Measurements from ENCODE around the gene AFF1.

The AFF1 gene

GRCh38 chr4:86895692-86896488, 38.9 kb upstream of the AFF1 start:
- no peak overlapping the region for H3K4me3 ChIP-seq (ENCODE audit: low read length)
- no peak for DNase-seq (ENCODE audit: low read depth)
- TF ChIP-seq CTCF (conservative IDR thresholded peaks at IDR 0.05; ENCODE audit: low read depth, low read length) = peak; percentile 70

GRCh38 chr4:86896596-86896995, 38.2 kb upstream of the AFF1 start:
- no peak for DNase-seq (ENCODE audit: low read depth)
- TF ChIP-seq CTCF (conservative IDR thresholded peaks at IDR 0.05; ENCODE audit: low read depth, low read length) = no peak
- no peak overlapping the region for H3K4me3 ChIP-seq (ENCODE audit: low read length)

GRCh38 chr4:86898562-86898961, 36.2 kb upstream of the AFF1 start:
- peak; percentile 27 for TF ChIP-seq CTCF (conservative IDR thresholded peaks at IDR 0.05; ENCODE audit: low read depth, low read length)
- no peak overlapping the region for H3K4me3 ChIP-seq (ENCODE audit: low read length)
- no peak for DNase-seq (ENCODE audit: low read depth)

GRCh38 chr4:86901864-86902263, 32.9 kb upstream of the AFF1 start:
- no peak overlapping the region for H3K4me3 ChIP-seq (ENCODE audit: low read length)
- DNase-seq (ENCODE audit: low read depth) = no peak
- no peak for TF ChIP-seq CTCF (conservative IDR thresholded peaks at IDR 0.05; ENCODE audit: low read depth, low read length)

- DNase-seq (ENCODE audit: low read depth) = no peak
- no peak for TF ChIP-seq CTCF (conservative IDR thresholded peaks at IDR 0.05; ENCODE audit: low read depth, low read length)
- H3K4me3 ChIP-seq (ENCODE audit: low read length) = no peak overlapping the region
Measured at GRCh38 chr4:86908251-86908657, 26.6 kb upstream of the AFF1 start.

GRCh38 chr4:86909546-86910295, 25.1 kb upstream of the AFF1 start:
- TF ChIP-seq CTCF (conservative IDR thresholded peaks at IDR 0.05; ENCODE audit: low read depth, low read length) = no peak
- H3K4me3 ChIP-seq (ENCODE audit: low read length) = peak overlapping the region; percentile 22
- DNase-seq (ENCODE audit: low read depth) = peak; percentile 61
